HepG2 (cell line): Measurements from ENCODE around the gene AIP. TPM values are rescaled to one million over a fixed set of nuclear protein-coding genes. Genes with fewer than 3 reads are reported as not detected.
A peak's percentile ranks its signal among the peaks of the same experiment; 100 is the strongest.

ENCODE experiments used
- CAMTA2 ChIP-seq: sonication (generic); formaldehyde crosslinking; IDR thresholded peaks from 2 replicates; pipeline ENCODE4 v1.4.0; 2020; ENCODE audit warnings: mild to moderate bottlenecking, missing genetic modification reagents, borderline replicate concordance
- GATA4 ChIP-seq: sonication (generic); IDR thresholded peaks from 2 replicates; pipeline ENCODE4 v1.6.1; 2016; ENCODE audit warnings: antibody characterized with exemption, low read depth, borderline replicate concordance
- JARID2 ChIP-seq: sonication (generic); formaldehyde crosslinking; IDR thresholded peaks from 2 replicates; pipeline ENCODE4 v1.8.1; 2023; ENCODE audit warnings: missing genetic modification reagents, inconsistent platforms; ENCODE audit not compliant: insufficient replicate concordance
- JUN ChIP-seq: sonication (generic); formaldehyde crosslinking; IDR thresholded peaks from 2 replicates; pipeline ENCODE4 v1.4.0; 2020; ENCODE audit warnings: mild to moderate bottlenecking, missing genetic modification reagents
- KLF12 ChIP-seq: sonication (generic); formaldehyde crosslinking; IDR thresholded peaks from 2 replicates; pipeline ENCODE4 v1.4.0; 2020; ENCODE audit warnings: missing genetic modification reagents, borderline replicate concordance
- NBN ChIP-seq: fragments of 450-650 bp; conservative IDR thresholded peaks from 2 replicates; pipeline ENCODE4 v1.6.1; 2017
- NFATC3 ChIP-seq: sonication (generic); formaldehyde crosslinking; IDR thresholded peaks from 2 replicates; pipeline ENCODE4 v1.5.1; 2020; ENCODE audit warnings: mild to moderate bottlenecking, missing genetic modification reagents
- NFE2L2 ChIP-seq: fragments of 150-350 bp; IDR thresholded peaks from 2 replicates; pipeline ENCODE4 v1.6.1; 2014; ENCODE audit warnings: low read length
- PTBP1 ChIP-seq: fragments of 200-400 bp; formaldehyde crosslinking; IDR thresholded peaks from 2 replicates; pipeline ENCODE4 v1.6.1; 2018; ENCODE audit warnings: low read length, low read depth; ENCODE audit not compliant: poor library complexity, severe bottlenecking
- RFX5 ChIP-seq: IDR thresholded peaks from 2 replicates; pipeline ENCODE4 v1.6.1; 2011; ENCODE audit warnings: low read depth, low read length, improper control_type of control experiment
- SP1 ChIP-seq, 2 experiments: fragments of 450-650 bp in 1 of 2; sonication (generic) in 1 of 2; formaldehyde crosslinking in 1 of 2; IDR thresholded peaks; 2 replicates each; pipeline versions ENCODE4 v1.4.0 to v1.6.1; 2016 to 2020; ENCODE audit warnings: missing genetic modification reagents in 1 of 2
- SSRP1 ChIP-seq: IDR thresholded peaks from 2 replicates; pipeline ENCODE4 v1.6.1; 2016; ENCODE audit warnings: control low read depth
- ZBTB1 ChIP-seq: sonication (generic); formaldehyde crosslinking; IDR thresholded peaks from 2 replicates; pipeline ENCODE4 v1.4.0; 2020; ENCODE audit warnings: missing genetic modification reagents, borderline replicate concordance
- ZNF234 ChIP-seq: sonication (generic); formaldehyde crosslinking; conservative IDR thresholded peaks from 2 replicates; pipeline ENCODE4 v1.5.1; 2020; ENCODE audit warnings: mild to moderate bottlenecking, missing genetic modification reagents
- ZNF432 ChIP-seq: sonication (generic); formaldehyde crosslinking; IDR thresholded peaks from 2 replicates; pipeline ENCODE4 v1.5.0; 2020; ENCODE audit warnings: missing genetic modification reagents, mild to moderate bottlenecking, borderline replicate concordance
- ZNF616 ChIP-seq: sonication (generic); formaldehyde crosslinking; IDR thresholded peaks from 2 replicates; pipeline ENCODE4 v1.5.0; 2020; ENCODE audit warnings: low read depth, mild to moderate bottlenecking, missing genetic modification reagents
- polyA plus RNA-seq, 8 experiments: library from polyadenylated mRNA; depleted of rRNA in 3 of 8; stranded (reverse) in 7 of 8; unstranded in 1 of 8; fragments of >200 nt; fragmentation: Illumina TruSeq in 4 of 8; extraction: Trizol in 4 of 8; gene quantifications; 2 replicates each; pipeline versions ENCODE4 v1.2.1 to v1.2.3, GENCODE V29; 2011 to 2016; ENCODE audit warnings: low read depth in 4 of 8, missing spikeins in 1 of 8, mixed read lengths in 1 of 8; ENCODE audit not compliant: insufficient read depth in 1 of 8
- total RNA-seq, 5 experiments: library from RNA; depleted of rRNA; stranded (reverse); fragments of >200 nt; fragmentation: Illumina TruSeq; extraction: Trizol; gene quantifications; 2 replicates each; pipeline ENCODE4 v1.2.3, GENCODE V29; 2016; ENCODE audit warnings: low read depth in 1 of 5
- TF ChIP-seq, protein P1 (sequence below): sonication (generic); formaldehyde crosslinking; IDR thresholded peaks from 2 replicates; pipeline ENCODE4 v1.4.0; 2020; ENCODE audit warnings: missing genetic modification reagents, borderline replicate concordance
- TF ChIP-seq, protein P2 (sequence below): sonication (generic); formaldehyde crosslinking; IDR thresholded peaks from 2 replicates; pipeline ENCODE4 v1.8.1; 2023; ENCODE audit warnings: missing genetic modification reagents, inconsistent platforms, borderline replicate concordance
- TF ChIP-seq, protein P3 (sequence below): sonication (generic); formaldehyde crosslinking; IDR thresholded peaks from 2 replicates; pipeline ENCODE4 v1.4.0; 2020; ENCODE audit warnings: mild to moderate bottlenecking, low read depth, missing genetic modification reagents
- TF ChIP-seq, protein P4 (sequence below): sonication (generic); formaldehyde crosslinking; IDR thresholded peaks from 2 replicates; pipeline ENCODE4 v1.4.0; 2020; ENCODE audit warnings: low read depth, mild to moderate bottlenecking, missing genetic modification reagents

Gene AIP
- total and polyA plus RNA-seq, 2 of the 13 experiments (the other 11 are each of a cell fraction or from before 2014, with no cell fraction given), result 51.8 to 110 TPM

DNA sequence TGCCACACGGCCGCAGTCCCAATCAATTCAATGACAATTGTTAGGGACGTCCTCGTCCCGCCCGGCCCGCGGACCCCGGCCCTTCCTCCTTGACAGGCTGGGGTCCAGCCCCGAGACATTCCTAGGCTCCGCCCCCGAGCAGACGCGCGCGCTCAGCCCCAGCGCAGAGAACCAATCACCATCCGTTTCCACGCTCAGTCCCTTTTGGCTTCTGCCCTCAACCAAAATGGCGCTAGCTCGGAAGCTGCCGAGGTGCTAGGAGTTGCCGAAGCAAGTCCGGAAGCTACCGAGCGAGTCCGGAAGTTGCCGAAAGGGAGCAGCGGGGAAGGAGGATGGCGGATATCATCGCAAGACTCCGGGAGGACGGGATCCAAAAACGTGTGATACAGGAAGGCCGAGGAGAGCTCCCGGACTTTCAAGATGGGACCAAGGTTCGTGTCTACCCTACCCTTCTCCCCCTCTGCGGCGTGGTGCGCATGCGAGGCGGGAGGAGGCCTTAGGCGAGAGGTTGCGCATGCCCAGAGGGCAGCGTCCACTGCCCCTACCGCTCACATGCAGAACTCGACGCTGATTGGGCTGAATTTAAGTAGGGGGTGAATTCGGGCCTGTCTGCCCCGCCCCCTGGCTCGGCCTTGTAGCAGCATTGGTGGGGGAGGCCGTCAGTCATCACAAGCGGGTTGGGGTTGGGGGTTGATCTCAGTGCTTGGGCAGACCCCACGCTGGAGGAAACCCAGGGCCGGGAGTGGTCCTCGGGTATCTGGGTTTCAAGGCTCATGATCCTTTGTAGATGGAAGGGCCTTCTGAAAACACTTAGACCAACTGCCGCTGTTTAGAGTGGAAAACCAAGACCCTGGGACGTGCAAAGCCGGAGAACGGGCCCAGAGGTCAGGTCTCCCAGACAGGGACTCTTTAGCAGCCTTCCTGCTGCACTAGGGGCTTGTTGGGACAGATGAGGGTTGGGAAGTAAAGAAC is at the start of gene AIP (continued):
- TF ChIP-seq JARID2 (CRISPR knock-in tag) (peak; percentile 97), NFE2L2 (no peak), ZNF234 (CRISPR knock-in tag) (peak; percentile 72), PTBP1 (no peak), GATA4 (0 out of 2 replicates have a peak, but pooled peaks have one; percentile 12), NFATC3 (CRISPR knock-in tag) (peak; percentile 98), ZNF616 (CRISPR knock-in tag) (peak; percentile 98), ZNF432 (no peak), JUN (CRISPR knock-in tag) (peak; percentile 77; the same call in 1 of the 2 replicates), RFX5 (no peak), ZBTB1 (no peak; the same call in 1 of the 2 replicates), NBN (no peak), CAMTA2 (CRISPR knock-in tag) (peak; percentile 75; the same call in 1 of the 2 replicates), KLF12 (CRISPR knock-in tag) (peak; percentile 49; the same call in 1 of the 2 replicates), SSRP1 (CRISPR knock-in tag) (no peak), SP1 (IDR thresholded peaks at IDR 0.05) (no peak), SP1 (CRISPR knock-in tag; IDR thresholded peaks at IDR 0.05) (peak; percentile 64)
- TF ChIP-seq, protein P1, sequence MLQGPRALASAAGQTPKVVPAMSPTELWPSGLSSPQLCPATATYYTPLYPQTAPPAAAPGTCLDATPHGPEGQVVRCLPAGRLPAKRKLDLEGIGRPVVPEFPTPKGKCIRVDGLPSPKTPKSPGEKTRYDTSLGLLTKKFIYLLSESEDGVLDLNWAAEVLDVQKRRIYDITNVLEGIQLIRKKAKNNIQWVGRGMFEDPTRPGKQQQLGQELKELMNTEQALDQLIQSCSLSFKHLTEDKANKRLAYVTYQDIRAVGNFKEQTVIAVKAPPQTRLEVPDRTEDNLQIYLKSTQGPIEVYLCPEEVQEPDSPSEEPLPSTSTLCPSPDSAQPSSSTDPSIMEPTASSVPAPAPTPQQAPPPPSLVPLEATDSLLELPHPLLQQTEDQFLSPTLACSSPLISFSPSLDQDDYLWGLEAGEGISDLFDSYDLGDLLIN (CRISPR knock-in tag), result no peak
- TF ChIP-seq, protein P2, sequence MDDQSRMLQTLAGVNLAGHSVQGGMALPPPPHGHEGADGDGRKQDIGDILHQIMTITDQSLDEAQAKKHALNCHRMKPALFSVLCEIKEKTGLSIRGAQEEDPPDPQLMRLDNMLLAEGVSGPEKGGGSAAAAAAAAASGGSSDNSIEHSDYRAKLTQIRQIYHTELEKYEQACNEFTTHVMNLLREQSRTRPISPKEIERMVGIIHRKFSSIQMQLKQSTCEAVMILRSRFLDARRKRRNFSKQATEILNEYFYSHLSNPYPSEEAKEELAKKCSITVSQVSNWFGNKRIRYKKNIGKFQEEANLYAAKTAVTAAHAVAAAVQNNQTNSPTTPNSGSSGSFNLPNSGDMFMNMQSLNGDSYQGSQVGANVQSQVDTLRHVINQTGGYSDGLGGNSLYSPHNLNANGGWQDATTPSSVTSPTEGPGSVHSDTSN, result 0 out of 2 replicates have a peak, but pooled peaks have one; percentile 54
- TF ChIP-seq, protein P3, sequence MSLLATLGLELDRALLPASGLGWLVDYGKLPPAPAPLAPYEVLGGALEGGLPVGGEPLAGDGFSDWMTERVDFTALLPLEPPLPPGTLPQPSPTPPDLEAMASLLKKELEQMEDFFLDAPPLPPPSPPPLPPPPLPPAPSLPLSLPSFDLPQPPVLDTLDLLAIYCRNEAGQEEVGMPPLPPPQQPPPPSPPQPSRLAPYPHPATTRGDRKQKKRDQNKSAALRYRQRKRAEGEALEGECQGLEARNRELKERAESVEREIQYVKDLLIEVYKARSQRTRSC (CRISPR knock-in tag), result peak; percentile 95
- TF ChIP-seq, protein P4, sequence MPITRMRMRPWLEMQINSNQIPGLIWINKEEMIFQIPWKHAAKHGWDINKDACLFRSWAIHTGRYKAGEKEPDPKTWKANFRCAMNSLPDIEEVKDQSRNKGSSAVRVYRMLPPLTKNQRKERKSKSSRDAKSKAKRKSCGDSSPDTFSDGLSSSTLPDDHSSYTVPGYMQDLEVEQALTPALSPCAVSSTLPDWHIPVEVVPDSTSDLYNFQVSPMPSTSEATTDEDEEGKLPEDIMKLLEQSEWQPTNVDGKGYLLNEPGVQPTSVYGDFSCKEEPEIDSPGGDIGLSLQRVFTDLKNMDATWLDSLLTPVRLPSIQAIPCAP, result peak; percentile 94; the same call in 1 of the 2 replicates
